GM21619 (cell line): ENCODE results near the gene MARK1.
A peak's percentile ranks its signal among the peaks of the same experiment; 100 is the strongest.

Source experiments
- ATAC-seq: cut with Tn5 transposase; IDR thresholded peaks from one replicate; pipeline ENCODE4 v1.9.1; 2021; ENCODE audit not compliant: unreplicated experiment

Gene MARK1

DNA sequence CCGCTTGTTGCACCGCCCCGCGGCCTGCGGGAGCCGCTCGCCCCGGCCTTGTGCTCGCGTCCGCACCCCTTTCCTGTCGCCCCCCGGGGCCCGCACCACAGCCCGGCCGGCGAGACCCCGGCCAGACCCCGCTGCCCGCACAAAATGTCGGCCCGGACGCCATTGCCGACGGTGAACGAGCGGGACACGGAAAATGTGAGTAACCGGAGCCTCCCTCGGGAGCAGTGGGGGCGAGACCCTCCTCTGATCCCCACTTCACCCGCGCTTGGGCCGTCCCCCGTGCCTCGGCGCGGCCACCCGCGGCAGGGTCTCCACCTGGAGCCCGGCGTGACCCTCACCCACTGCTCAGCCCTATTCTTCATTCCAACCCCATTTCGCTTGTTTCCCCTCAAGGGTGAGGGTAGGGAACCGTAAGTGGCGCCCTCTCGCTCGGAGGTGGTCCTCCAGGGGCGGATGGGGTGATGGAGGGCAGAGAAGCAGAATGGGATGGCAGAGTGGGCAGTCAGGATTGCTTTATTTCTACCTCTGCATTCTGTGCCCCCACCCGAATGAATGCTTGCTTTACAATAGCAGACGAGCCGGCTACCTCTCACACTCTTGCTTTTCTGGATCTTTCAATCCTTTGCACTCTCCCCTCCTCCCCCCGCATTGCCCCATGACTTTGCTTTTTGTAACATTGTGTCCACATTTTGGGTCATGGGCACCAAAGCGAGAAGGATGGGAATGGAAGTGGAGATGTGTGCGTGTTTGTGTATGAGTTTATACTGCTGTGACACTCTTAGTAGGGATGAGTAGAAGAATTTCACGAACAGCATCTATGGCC lies 954 bp downstream of the MARK1 start:
- ATAC-seq = peak; percentile 23

DNA sequence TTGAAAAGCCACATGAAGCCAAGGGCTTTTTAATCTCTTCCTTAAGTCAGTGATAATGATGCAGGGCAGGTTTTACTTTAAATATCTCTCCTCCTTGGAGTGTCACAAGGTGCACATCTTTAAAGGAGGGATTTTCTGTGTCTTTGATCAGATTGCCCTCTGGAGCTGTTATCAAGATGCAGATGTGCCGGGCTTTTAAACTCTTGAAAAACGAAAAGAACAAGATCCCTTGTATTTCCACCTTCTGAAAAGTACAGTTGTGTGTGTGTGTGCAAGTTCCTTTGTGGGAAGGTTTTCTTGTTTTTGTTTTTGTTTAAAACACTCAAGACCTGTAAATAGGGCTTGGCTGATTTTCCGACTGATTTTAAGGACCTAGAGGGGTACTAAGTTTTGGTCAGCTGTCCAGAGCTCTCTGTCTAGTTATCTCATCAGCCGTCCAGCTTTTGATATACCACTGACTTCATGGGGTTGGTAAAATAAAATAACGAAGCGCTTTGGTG lies 1.6 kb downstream of the MARK1 start:
- ATAC-seq = no peak

DNA sequence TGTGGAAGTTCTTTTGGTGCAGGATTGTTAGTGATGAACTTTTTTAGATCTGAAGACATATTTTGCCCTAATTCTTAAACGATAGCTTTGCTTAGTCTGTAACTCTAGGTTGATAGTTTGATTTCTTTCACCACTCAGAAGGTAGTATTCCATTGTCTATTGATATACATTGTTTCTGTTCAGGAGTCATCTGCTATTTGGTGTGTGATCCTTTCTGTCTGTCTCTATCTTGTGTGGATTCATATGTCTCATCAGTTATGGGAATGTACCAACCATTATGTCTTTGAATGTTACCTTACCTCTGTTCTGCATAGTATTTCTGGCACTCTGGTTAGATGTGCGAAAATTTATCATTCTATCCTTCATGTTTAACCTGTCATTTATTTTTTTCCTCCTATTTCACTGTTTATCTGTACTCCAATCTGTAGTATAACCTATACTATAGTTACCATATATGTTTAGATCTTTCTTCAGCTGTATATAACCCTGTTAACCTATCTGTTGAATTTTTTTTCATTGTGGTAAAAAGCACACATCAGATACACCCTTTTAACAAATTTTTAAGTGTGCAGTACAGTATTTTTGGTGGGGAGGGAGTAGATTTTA lies 5.7 kb downstream of the MARK1 start:
- ATAC-seq = no peak

DNA sequence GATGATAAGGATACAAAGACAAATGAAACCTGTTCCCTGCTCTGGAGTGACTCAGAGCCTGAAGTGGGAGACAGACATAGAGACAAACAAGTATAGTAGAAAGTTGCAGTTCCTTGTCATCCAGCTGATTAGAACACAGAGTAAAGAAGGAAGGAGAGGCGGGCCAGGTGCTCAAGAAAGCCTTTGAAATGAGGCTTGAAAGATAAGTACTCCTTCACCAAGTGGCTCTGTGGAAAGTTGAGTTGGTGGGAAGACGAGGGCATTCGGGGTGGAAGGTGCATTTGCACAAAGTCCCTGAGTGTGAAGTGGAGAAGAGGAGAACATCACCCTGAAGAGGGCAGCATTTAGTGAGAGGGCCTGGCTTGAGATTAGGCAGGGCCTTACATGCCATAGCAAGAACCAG lies 17.0 kb downstream of the MARK1 start:
- no peak for ATAC-seq

DNA sequence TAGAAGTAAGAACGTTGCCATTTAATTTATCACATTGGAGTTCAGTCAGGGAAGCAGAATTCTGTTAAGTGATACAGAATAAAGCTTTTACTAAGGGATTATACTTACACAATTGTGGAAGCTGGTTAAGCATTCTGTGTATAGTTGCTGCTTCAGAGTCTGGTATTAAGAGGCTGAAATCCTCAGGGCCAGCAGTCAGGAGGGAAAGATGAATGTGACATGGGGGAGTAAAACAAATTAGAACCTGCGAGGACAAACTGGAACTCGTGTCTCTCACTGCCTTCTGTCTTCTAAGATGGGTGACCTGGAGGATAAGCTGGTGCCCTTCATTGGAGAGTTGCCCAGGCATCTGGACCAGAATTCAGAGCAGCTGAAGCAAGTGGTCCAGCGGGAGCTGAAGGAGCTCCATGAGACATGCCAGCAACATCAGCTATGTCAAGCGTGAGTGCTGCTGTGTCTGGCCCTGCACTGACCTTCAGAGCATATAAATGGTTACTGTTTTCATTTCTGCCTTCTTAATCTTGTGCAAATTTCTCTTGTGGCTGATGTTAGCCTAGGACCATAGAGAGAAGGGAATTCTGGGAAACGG lies 23.0 kb downstream of the MARK1 start:
- no peak for ATAC-seq

DNA sequence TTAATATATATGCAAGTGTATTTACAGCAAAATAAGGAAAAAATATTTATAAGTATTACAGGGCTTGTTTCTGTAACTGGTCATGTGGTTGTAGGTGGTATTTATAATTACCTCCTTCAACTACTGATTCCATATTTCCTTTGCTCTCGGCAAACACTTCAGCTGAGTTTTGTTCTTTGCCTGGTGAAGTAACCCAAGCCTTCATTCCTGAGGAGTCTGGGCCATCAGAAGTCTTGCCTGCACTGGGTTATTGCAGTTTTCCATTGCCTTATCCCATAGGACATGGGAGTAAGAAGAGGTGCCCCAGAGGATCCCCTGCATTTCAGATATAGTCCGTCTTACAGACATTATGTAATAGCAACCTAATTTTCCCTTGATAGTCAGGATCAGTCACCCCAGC lies 23.8 kb downstream of the MARK1 start:
- ATAC-seq = no peak

DNA sequence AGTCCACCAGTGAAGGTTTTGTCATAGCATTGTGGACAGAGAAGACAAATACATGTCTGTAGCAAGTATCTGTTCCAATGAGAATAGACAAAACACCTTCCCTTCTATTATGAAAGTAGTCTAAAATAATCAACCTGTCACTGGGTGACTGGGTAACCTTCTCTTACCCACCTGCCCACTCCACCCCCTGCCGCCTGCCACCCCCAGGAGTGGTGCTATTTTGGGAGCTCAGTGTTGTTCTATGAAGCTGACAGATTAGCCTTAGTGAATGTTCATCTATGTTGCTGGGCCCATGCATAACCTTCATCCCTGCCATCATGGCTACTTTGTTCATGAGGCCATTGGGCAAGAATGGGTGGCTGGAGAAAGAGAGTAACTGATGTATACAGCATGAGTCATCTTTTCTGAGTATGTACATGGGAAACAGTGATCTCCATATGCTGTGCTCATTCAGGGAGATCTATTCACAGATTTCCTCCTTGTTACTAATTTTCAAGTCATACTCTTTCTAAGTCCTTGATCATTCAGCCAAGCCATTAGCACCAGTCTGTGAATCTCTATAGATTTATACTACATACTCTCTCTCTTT lies 24.8 kb downstream of the MARK1 start:
- no peak for ATAC-seq

DNA sequence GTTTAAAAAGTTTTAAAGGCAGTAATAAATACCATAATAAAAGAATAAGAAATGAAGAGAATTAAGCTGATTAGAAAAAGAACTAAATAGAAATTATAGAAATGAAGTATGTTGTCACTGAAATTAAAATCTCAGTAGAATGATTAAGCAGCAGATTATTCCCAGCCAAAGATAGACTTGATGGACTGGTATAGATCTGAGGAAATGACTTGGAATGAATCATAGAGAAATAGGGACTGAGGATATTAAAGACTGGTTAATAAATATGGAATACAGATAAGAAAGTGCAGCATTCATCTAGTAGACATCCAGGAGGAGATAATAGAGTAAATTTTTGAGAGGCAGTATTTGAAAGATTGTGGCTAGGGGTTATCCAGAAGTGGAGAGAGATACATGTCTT lies 28.7 kb downstream of the MARK1 start:
- ATAC-seq = no peak

DNA sequence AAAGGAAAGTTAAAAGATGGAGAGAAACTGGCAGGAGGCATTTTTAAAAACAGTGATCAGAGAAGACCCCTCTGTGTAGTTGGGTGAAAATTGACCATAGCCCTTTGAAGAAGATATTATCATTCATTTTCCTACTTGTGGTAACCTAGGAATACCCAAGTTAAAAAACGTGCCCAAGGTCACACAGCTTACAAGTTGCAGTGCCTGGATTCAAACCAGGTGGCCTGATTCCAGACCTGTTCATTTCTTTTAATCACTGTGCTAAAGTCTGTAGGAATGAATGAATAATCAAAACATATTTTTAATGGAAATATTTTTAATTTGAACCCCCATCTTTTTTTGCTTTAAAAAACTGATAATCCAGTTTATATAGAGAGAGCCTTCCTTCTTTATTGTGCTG lies 35.6 kb downstream of the MARK1 start:
- ATAC-seq = no peak

DNA sequence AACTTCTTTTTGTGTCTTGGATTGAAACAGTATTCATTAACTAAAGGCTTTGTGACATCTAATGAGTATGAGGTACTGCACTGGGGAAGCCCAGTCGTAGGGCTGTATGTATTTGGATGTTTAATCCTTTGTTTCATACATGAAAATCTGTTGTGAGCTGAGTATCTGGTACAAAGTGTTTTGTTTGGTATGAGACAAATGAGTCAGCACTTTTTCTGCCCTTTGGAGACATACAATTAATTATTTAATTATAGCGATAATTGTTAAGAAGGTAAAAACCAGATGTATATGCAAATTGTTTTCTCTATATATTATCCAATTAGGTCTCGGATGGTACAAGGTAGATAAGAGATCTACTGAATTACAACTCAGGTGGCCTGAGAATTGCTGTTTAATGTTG lies 36.3 kb downstream of the MARK1 start:
- ATAC-seq = no peak

DNA sequence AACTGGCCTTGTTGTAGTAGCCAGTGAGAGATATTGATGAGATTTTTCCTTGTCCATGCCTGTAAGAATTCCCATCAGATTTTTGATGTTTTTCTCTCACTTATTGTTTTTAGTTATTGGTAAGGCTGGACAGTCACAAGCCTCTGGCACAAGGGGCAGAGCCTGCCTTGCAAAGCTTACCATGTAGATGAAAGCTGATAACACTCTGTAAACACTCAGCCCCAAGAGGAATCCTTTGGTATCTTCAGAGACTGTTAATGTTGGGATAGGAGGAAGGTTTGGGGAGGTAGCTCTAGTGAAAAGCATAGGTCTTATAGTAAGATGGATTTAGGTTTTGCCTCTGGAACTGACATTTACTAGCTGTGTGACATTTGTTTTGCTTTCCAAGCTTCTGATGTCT lies 37.7 kb downstream of the MARK1 start:
- ATAC-seq = no peak

DNA sequence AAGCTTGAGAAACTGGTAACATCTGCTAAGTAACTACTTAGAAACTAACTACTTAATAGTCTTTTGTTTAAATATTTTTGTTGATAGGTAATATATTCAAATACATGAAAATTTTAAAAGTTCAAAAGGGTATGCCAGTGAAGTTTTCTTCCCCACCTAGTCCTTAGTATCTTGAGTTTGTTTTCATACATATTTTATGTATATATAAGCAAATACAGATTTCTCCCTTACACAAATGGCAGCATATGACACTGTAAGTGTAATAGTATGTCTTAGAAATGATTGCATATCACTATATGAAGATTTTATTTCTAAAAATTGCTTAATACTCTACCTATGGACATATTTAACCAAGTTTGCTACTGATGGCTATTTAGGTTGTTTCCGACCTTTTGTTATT lies 38.9 kb downstream of the MARK1 start:
- no peak for ATAC-seq

DNA sequence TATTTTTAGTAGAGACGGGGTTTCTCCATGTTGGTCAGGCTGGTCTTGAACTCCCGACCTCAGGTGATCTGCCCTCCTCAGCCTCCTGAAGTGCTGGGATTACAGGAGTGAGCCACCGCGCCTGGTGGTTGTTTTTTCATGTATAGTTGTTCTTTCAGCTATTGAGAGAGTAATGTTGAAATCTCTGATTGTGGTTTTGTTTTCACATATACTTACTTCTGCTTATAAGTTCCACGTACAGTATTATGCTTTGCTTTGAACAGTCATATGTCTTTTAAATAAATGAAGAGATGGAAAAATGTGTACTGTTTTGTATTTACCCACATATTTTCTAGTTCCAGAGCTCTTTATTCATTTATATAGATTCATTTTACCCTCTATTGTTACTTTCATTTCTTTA lies 44.5 kb downstream of the MARK1 start:
- no peak for ATAC-seq

DNA sequence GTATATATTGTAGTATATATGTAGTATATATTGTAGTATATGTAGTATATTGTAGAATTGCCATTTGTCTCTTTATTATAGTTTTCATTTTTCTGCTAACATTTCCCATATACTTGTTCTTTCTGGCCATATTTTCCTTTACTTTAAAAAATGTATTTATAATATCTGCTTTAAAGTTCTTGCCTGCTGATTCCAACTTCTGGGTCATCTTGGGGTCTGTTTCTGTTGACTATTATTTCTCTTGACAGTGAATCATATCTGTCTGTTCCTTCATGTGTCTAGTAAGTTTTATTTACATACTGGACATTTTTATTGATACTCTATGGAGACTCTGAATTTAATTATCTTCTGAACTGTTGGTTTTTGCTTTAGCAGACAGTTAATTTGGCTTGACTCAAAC lies 45.9 kb downstream of the MARK1 start:
- no peak for ATAC-seq

DNA sequence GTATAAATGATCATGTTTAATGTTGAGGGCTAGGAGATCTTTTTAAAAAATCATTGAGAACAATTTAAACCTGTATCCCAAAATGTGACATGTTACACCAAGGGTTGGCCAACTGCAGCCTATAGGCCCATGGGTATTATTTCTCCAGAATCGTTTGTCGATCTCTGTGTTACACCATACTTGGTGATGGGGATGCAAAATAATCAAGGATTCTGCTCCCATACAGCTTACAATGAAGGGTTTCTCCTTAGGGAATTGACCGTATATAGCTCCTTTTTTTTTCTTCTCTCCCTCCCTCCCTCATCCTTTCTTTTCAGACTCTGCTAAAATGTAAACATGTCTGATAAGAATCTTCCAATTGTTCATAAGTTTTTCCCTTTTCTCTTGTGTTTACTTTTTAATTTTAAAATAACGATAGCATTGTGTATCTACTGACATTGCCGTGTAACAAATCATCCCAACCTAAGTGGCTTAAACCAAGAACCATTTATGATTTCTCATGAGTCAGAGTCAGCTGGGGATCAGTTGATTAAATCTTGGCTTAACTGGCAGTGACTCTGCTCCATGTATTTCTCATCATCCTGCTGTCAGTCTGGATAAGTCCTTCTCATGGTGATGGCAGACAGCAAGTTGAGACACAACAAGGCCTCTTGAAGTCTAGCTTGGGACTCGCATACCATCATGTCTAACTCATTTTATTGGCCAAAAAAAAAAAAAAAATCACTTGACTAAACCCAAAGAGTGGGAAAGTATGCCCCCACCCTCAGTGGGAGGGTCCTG lies 48.0 kb downstream of the MARK1 start:
- no peak for ATAC-seq

DNA sequence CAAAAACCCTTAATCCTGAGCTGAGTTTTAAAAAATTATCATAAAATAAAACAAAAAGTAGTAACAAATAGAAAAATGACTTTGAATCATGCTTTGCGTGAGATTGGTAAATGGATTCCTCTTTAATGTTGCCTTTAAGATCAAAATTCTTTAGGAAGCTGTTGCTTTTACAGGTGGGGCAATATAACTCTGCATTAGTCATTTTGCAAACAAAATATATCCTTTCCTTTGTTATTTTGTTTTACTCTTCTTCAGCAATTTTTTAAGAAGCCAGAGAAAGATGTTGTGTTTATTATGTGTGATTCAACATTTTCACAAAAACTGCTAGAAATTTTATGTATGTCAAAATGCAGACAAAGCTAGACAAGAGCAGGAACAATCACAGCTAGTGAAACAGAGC lies 50.0 kb downstream of the MARK1 start:
- ATAC-seq = no peak

DNA sequence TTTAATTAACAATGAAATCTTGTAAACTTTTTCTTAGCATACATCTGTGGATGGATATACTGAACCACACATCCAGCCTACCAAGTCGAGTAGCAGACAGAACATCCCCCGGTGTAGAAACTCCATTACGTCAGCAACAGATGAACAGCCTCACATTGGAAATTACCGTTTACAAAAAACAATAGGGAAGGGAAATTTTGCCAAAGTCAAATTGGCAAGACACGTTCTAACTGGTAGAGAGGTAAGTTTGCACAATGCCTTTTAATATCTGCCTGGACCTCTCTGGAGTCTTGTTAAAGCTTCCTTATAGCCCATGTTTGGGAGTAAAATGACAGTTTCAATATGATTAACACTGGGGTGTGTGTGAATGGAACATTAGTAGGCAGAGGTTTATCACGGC lies 51.4 kb downstream of the MARK1 start:
- no peak for ATAC-seq

DNA sequence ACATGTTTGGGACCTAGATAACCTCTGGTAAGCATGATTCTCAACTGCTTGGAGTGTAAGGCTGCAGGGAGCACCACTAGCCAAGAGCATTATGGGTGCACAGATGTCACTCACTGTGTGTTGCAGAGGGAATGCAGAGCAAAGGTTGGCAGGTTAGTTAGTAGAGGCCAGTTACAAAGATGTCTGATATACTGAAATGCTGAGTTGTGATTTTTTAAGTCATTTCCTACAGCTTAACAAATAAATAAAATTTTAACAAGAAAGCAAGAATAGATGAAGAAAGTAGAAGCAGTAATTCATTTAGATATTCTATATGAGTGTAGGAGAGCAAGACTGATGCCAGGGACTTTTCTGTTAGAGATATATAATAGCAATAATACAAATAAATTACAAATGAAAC lies 64.8 kb downstream of the MARK1 start:
- ATAC-seq = no peak

DNA sequence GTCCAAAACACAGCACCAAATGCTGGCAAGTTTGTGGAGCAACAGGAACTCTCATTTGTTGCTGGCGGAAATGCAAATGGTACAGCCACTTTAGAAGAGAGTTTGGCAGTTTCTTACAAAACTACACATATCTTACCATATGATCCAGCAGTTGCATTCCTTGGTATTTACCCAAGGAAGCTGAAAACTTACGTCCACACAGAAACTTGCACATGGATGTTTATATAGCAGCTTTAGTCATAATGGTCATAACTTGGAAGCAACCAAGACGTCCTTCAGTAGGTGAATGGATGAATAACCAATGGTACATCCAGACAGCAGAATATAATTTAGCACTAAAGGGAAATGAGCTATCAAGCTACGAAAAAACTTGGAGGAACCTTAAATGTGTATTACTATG lies 66.4 kb downstream of the MARK1 start:
- ATAC-seq = no peak

DNA sequence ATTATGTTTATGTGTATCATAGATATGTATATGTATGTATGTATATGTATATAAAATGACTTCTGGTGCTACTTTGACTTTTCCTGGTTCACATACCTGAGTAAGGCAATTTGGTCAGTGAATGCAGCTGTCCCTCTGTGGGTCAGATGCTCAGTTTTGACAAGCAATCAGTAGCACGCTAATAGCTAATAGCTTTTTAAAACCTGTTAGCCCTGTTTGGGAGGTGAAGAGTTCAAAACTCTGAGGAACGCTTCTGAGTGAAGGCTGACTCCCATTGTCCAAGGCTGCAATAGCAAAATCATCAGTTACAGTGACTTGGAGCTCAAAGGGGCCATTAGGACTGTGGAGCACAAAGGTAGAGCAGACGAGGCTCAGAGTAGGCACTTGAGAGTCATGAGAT lies 67.2 kb downstream of the MARK1 start:
- no peak for ATAC-seq

DNA sequence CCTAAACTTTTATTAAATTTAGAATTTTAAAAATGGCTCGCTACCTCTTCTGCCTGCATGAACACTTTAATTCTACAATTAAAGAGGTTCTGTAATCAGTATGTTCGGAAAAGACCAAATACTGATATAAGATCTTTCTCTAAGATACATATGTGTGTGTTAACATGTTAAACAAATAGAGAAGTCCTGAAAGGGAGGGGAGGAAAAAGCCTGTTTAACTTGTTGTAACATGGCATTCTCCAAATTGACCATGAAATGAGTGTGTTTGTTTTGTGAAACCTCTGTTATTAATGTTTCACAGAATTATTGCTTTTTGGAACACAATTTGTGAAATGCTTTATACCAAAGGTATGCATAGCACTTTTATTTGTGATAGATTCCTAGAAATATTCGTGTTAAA lies 77.0 kb downstream of the MARK1 start:
- no peak for ATAC-seq
